Esophagus (tissue), 2 donors: Measurements from ENCODE around the gene LSP1. TPM values are rescaled to one million over a fixed set of nuclear protein-coding genes. Genes with fewer than 3 reads are reported as not detected.

Source experiments
- H3K27ac ChIP-seq, 2 donors: one replicate each; pipeline ENCODE4 v1.5.1; 2013; ENCODE audit warnings: low read depth in 2 of 2, mild to moderate bottlenecking in 2 of 2, inconsistent platforms in 1 of 2, low read length in 1 of 2, moderate library complexity in 1 of 2
- H3K27me3 ChIP-seq, 2 donors: one replicate each; pipeline ENCODE4 v1.6.1; 2013; ENCODE audit warnings: low read length in 2 of 2, control low read depth in 1 of 2, mild to moderate bottlenecking in 1 of 2; ENCODE audit not compliant: insufficient read depth in 2 of 2, control insufficient read depth in 1 of 2
- H3K36me3 ChIP-seq, 2 donors: one replicate each; pipeline ENCODE4 v1.6.1; 2013; ENCODE audit warnings: low read length in 1 of 2; ENCODE audit not compliant: control insufficient read depth in 2 of 2, insufficient read depth in 2 of 2
- H3K4me1 ChIP-seq, 2 donors: one replicate each; pipeline ENCODE4 v1.6.1; 2013; ENCODE audit warnings: low read length in 1 of 2; ENCODE audit not compliant: control insufficient read depth in 2 of 2, insufficient read depth in 2 of 2
- H3K4me3 ChIP-seq, 2 donors: one replicate each; pipeline ENCODE4 v1.5.1; 2013; ENCODE audit warnings: low read length in 2 of 2, mild to moderate bottlenecking in 2 of 2, low read depth in 1 of 2, moderate library complexity in 1 of 2
- H3K9me3 ChIP-seq, 2 donors: one replicate each; pipeline ENCODE4 v1.6.1; 2013; ENCODE audit warnings: mild to moderate bottlenecking in 2 of 2, low read depth in 1 of 2, low read length in 1 of 2, moderate library complexity in 1 of 2; ENCODE audit not compliant: control insufficient read depth in 2 of 2, insufficient read depth in 1 of 2
- WGBS, 2 donors: extraction: QIAGEN DNeasy Blood & Tissue Kit; methylation state at CpG; one replicate each; pipeline ENCODE4 v1.1.7; 2013; 5-methylcytosine and 5-hydroxymethylcytosine counted together
- polyA plus RNA-seq, 2 donors: library from polyadenylated mRNA; stranded (reverse); fragments of 200-250 nt; gene quantifications; one replicate each; pipeline ENCODE4 v1.2.3, GENCODE V29; 2013
- donor health status: healthy with polysubstance abuse.
- donor health status: Bipolar disorder and iron deficiency.

The LSP1 gene
- polyA plus RNA-seq, 2 donors = 23.7 to 130 TPM

DNA sequence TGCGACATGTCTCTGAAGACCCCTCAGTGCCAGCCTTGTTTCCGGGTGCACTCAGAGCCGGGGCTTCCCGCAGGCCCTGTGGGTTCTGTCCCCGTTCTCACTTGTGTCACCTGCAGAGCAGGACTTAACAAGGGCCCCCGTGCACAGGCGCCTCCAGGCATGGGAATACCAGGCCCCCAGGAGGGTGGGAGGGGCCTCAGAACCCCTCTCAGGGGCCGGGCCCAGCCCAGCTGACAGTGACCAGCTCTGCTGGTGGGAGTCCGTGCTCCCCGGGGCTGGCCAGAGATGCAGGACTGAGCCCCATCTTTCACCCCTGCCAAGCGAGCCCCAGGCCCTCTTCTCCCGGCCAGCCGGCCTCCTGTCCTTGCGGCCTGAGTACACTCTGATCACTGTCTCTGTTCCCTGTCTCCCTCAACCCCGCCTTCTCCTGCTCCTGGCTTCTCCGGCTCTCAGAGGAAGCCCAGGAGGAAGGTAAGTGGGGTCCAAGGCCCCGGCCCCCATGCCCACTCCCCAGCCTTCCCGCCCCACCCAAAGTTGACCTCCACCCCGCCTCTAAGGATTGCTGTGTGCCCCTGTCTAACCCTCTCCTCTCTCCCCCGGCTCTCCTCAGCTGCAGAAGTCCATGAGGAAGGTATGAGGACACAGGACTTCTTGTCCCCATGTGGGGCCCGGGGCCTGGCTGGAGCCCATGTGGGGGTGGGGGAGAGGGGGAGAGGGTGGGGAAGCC lies 71.9 kb downstream of the LSP1 start:
- Histone ChIP-seq H3K36me3 (no peaks in the 10 kb centered on the region), H3K4me1 (peaks cover 10 to 37% of the 10 kb centered on the region in 2 donors), H3K27me3 (no peaks in the 10 kb centered on the region), H3K4me3 (no peak overlapping the region), H3K27ac (peak overlapping the region in 1 of 2 donors; percentile 42), H3K9me3 (no peaks in the 10 kb centered on the region)
- 75 to 76% methylated on average over 21 of the region's 21 CpGs for WGBS, 2 donors

DNA sequence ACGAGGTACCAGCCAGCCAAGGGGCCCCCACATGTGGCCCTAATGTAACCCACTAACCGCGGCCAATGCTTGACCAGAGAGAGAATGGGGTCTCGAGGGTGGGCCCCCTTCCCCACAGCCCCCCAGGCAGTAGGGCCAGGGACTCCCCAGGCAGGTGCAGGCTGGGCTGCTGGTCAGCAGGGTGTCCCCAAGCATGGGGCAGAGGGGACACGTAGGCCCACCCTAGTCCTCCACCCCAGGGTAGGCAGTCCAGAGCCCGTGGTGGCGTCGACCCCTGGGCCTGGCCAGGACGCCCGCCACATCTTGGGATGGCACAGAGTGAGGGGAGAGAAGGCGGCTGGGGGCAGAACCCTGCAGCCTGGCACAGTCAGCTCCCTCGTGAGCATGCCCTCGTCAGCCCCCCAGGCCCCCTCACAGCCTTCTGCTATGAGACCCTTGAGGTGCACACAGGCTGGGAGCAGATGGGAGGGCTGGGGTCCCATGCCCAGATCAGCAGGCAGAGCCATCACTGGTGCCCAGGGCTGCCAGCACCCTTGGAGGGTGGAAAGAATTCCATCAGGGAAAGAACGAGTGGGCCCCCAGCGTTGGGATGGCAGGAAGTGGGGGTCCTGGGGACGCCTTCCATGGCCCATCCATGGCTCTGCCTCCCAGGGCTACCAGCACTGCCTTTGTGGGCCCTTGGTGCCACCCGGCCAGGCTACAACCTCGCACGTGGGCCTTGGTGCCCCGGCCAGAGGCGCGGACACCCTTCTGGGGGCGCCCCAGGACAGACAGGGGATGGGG lies 72.7 kb downstream of the LSP1 start:
- H3K4me3 ChIP-seq = no peak overlapping the region
- H3K27ac ChIP-seq = no peak overlapping the region
- no peaks in the 10 kb centered on the region for H3K27me3 ChIP-seq
- H3K9me3 ChIP-seq = no peaks in the 10 kb centered on the region
- H3K4me1 ChIP-seq = peaks cover 10 to 37% of the 10 kb centered on the region in 2 donors
- 91 to 93% methylated on average over 17 to 23 of the region's 23 CpGs for WGBS, 2 donors
- H3K36me3 ChIP-seq = no peaks in the 10 kb centered on the region

DNA sequence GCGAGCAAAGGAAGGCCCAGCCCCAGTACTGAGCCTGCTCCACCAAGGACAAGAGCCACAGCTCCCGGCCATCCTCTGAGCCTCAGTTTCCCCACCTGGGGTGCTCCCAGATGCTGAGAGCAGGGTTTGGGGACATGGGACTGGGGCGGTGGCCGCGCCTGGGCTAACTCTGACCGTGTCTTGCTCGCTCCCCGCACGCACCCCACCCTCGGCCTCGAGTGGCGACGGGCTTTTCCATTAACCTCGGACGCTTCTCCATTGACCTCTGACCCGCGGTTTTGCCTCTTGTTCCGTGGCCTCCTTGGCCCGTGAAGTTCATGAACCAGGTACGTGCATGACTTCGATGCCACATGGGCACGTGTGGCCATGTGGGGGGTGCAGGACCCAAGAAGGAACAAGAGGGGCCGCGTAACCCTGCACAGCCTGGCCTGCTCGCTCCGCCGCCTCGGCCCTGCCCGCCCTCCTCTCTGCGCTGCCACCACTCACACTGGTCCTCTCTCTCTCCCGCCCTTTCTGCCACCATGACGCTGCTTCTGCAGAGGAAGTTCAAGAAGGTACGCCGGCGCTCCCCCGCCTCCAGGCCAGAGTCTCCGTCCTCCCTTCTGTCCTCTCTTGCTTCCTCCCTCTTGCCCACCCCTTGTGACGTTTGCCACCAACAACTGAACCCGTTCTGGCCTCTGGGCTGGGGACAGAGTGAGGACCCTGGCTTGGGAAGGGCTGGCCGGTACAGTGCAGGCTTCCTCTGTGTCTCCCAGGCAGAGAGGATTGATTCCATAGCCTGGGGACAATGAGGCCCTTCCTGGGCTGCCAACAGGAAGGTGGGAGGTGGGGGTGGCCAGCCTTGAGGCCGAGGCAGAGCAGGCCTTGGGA lies 73.5 kb downstream of the LSP1 start:
- Histone ChIP-seq H3K9me3 (no peaks in the 10 kb centered on the region), H3K27me3 (no peaks in the 10 kb centered on the region), H3K4me3 (no peak overlapping the region), H3K4me1 (peaks cover 10 to 30% of the 10 kb centered on the region in 2 donors), H3K27ac (no peak overlapping the region), H3K36me3 (no peaks in the 10 kb centered on the region)
- WGBS, 2 donors = 85 to 91% methylated on average over 39 to 41 of the region's 41 CpGs

GRCh38 chr11:1927026-1927847 lies 74.4 kb downstream of the LSP1 start:
- Histone ChIP-seq H3K4me3 (no peak overlapping the region), H3K36me3 (no peaks in the 10 kb centered on the region), H3K27ac (no peak overlapping the region), H3K27me3 (no peaks in the 10 kb centered on the region), H3K4me1 (peaks cover 10 to 30% of the 10 kb centered on the region in 2 donors), H3K9me3 (no peaks in the 10 kb centered on the region)
- 52 to 66% methylated on average over 26 to 28 of the region's 28 CpGs for WGBS, 2 donors

GRCh38 chr11:1927848-1928469 lies 75.1 kb downstream of the LSP1 start:
- no peak overlapping the region for H3K27ac ChIP-seq
- 78 to 80% methylated on average over 20 of the region's 20 CpGs for WGBS, 2 donors
- H3K27me3 ChIP-seq = no peaks in the 10 kb centered on the region
- peaks cover 10 to 30% of the 10 kb centered on the region in 2 donors for H3K4me1 ChIP-seq
- H3K36me3 ChIP-seq = no peaks in the 10 kb centered on the region
- no peak overlapping the region for H3K4me3 ChIP-seq
- no peaks in the 10 kb centered on the region for H3K9me3 ChIP-seq

GRCh38 chr11:1928470-1928890 lies 75.6 kb downstream of the LSP1 start:
- peaks cover 0 to under 1% of the 10 kb centered on the region in 2 donors for H3K9me3 ChIP-seq
- no peaks in the 10 kb centered on the region for H3K27me3 ChIP-seq
- no peak overlapping the region for H3K27ac ChIP-seq
- H3K4me3 ChIP-seq = no peak overlapping the region
- H3K36me3 ChIP-seq = no peaks in the 10 kb centered on the region
- 83 to 85% methylated on average over 11 to 13 of the region's 13 CpGs for WGBS, 2 donors
- H3K4me1 ChIP-seq = peaks cover 10 to 30% of the 10 kb centered on the region in 2 donors

- Histone ChIP-seq H3K4me3 (no peak overlapping the region), H3K27me3 (no peaks in the 10 kb centered on the region), H3K4me1 (peaks cover 10 to 30% of the 10 kb centered on the region in 2 donors), H3K27ac (no peak overlapping the region), H3K9me3 (peaks cover 0 to 2% of the 10 kb centered on the region in 2 donors), H3K36me3 (no peaks in the 10 kb centered on the region)
- WGBS, 2 donors = 91 to 93% methylated on average over 32 to 35 of the region's 35 CpGs
Measured at GRCh38 chr11:1928891-1929541, 76.1 kb downstream of the LSP1 start.

GRCh38 chr11:1929621-1930461 lies 77.0 kb downstream of the LSP1 start:
- 84 to 89% methylated on average over 25 of the region's 25 CpGs for WGBS, 2 donors
- Histone ChIP-seq H3K27me3 (no peaks in the 10 kb centered on the region), H3K4me1 (peaks cover 6 to 22% of the 10 kb centered on the region in 2 donors), H3K9me3 (peaks cover 0 to 2% of the 10 kb centered on the region in 2 donors), H3K36me3 (no peaks in the 10 kb centered on the region), H3K4me3 (no peak overlapping the region), H3K27ac (no peak overlapping the region)
